HG02610 (cell line): ENCODE results near the gene AGRN.
"Not testable (repeated sequence)": the region's sequence is repeated elsewhere in the genome, so short reads cannot be mapped to it uniquely, and the experiment has no call there.

Experiments
- ATAC-seq: cut with Tn5 transposase; IDR thresholded peaks from one replicate; pipeline ENCODE4 v1.9.1; 2021; ENCODE audit warnings: mild to moderate bottlenecking, moderate library complexity; ENCODE audit not compliant: unreplicated experiment

Gene AGRN

GRCh38 chr1:1063261-1063944, 43.5 kb downstream of the AGRN start:
- no peak for ATAC-seq

- peak; percentile 56 for ATAC-seq
Measured at GRCh38 chr1:1063945-1064831, 44.3 kb downstream of the AGRN start.

GRCh38 chr1:1065265-1065939, 45.5 kb downstream of the AGRN start:
- no peak for ATAC-seq

- not testable (repeated sequence) for ATAC-seq
Measured at GRCh38 chr1:1065940-1066304, 46.0 kb downstream of the AGRN start.

GRCh38 chr1:1066403-1067283, 46.7 kb downstream of the AGRN start:
- ATAC-seq = no peak

GRCh38 chr1:1067284-1067859, 47.5 kb downstream of the AGRN start:
- ATAC-seq = no peak

- ATAC-seq = no peak
Measured at GRCh38 chr1:1067860-1068516, 48.1 kb downstream of the AGRN start.

GRCh38 chr1:1068517-1069055, 48.7 kb downstream of the AGRN start:
- no peak for ATAC-seq

- ATAC-seq = no peak
Measured at GRCh38 chr1:1069056-1069710, 49.3 kb downstream of the AGRN start.

- no peak for ATAC-seq
Measured at GRCh38 chr1:1069711-1070676, 50.1 kb downstream of the AGRN start.

- no peak for ATAC-seq
Measured at GRCh38 chr1:1071486-1072298, 51.8 kb downstream of the AGRN start.

- ATAC-seq = no peak
Measured at GRCh38 chr1:1072299-1072848, 52.5 kb downstream of the AGRN start.

- ATAC-seq = no peak
Measured at GRCh38 chr1:1072849-1073742, 53.2 kb downstream of the AGRN start.

- no peak for ATAC-seq
Measured at GRCh38 chr1:1073743-1074587, 54.0 kb downstream of the AGRN start, which contains the start of gene RNF223. Gene RNF223 (minus strand): TSS chr1:1074306. CDS start chr1:1072566, 1,740 bp downstream.
